GM12878 (cell line): ENCODE data around the gene SIAH2. TPM values are rescaled to one million over a fixed set of nuclear protein-coding genes. Genes with fewer than 3 reads are reported as not detected.

Experiments
- ATAC-seq: fragments of 200-7000 bp; cut with Tn5 transposase; 3 replicates; pipeline ENCODE4 v1.9.1; 2020; ENCODE audit warnings: mild to moderate bottlenecking, moderate library complexity
- BruUV-seq: library from RNA; stranded (reverse); fragments of 400-500 nt; replicated peaks from 2 replicates; lab custom pipeline; 2021; lab: Mats Ljungman, UMichigan
- CTCF ChIA-PET: fragments of 300-600 bp; sonication (Branson Sonifier 250); formaldehyde crosslinking; extraction: SDS; loops from one replicate; lab custom pipeline; 2021; ENCODE audit warnings: inconsistent platforms; lab: Yijun Ruan, JAX
- POLR2A ChIA-PET: fragments of 350-600 bp; formaldehyde crosslinking; extraction: SDS; loops from one replicate; lab custom pipeline; 2021; ENCODE audit warnings: inconsistent platforms; lab: Charles Lee
- RAD21 ChIA-PET: fragments of 300-600 bp; sonication (Branson Sonifier 250); formaldehyde crosslinking; loops from one replicate; lab custom pipeline; 2023; ENCODE audit warnings: antibody characterized with exemption; ENCODE audit not compliant: unreplicated experiment; lab: Charles Lee
- SMC1A ChIA-PET: fragments of 300-600 bp; sonication (Branson Sonifier 250); formaldehyde crosslinking; loops from one replicate; lab custom pipeline; 2023; ENCODE audit not compliant: unreplicated experiment, uncharacterized antibody; lab: Charles Lee
- DNase-seq: peaks from one replicate; pipeline ENCODE4 v3.0.0-alpha.2; 2011; ENCODE audit warnings: low read depth, low spot score
- FAIRE-seq: peaks from 3 replicates; lab custom pipeline; 2011; peaks lifted over from hg19 to GRCh38; lab: Jason Lieb, UNC
- H2AFZ ChIP-seq: 2 replicates; pipeline ENCODE4 v1.6.0; 2011; ENCODE audit warnings: low read depth, low read length, control low read depth; ENCODE audit not compliant: control insufficient read depth
- H3K27ac ChIP-seq: 2 replicates; pipeline ENCODE4 v1.5.1; 2011; ENCODE audit warnings: control low read depth; ENCODE audit not compliant: control insufficient read depth, insufficient read depth
- H3K27me3 ChIP-seq, 2 experiments: replicated peaks in 1 of 2; 2 replicates each; pipeline versions ENCODE4 v1.6.0 to v1.6.1; 2011; ENCODE audit warnings: low read length in 1 of 2; ENCODE audit not compliant: control insufficient read depth in 2 of 2, insufficient read depth in 2 of 2
- H3K36me3 ChIP-seq, 2 experiments: 2 replicates each; pipeline ENCODE4 v1.5.1; 2011; ENCODE audit warnings: low read length in 1 of 2; ENCODE audit not compliant: control insufficient read depth in 2 of 2, insufficient read depth in 2 of 2
- H3K4me1 ChIP-seq: 2 replicates; pipeline ENCODE4 v1.6.1; 2011; ENCODE audit warnings: mild to moderate bottlenecking, low read length, moderate library complexity, mixed read lengths; ENCODE audit not compliant: control insufficient read depth, insufficient read depth
- H3K4me2 ChIP-seq: 2 replicates; pipeline ENCODE4 v1.6.0; 2011; ENCODE audit warnings: control low read depth; ENCODE audit not compliant: control insufficient read depth, insufficient read depth
- H3K4me3 ChIP-seq: fragments of 200-600 bp; sonication (generic); 2 replicates; pipeline ENCODE4 v1.5.1; 2016
- H3K79me2 ChIP-seq: 2 replicates; pipeline ENCODE4 v1.6.0; 2011; ENCODE audit warnings: low read length; ENCODE audit not compliant: control insufficient read depth, insufficient read depth
- H3K9ac ChIP-seq: 2 replicates; pipeline ENCODE4 v1.8.0; 2011; ENCODE audit warnings: low read length, control low read depth, mixed read lengths; ENCODE audit not compliant: control insufficient read depth, insufficient read depth
- H3K9me3 ChIP-seq: replicated peaks from 3 replicates; pipeline ENCODE4 v1.5.1; 2011; ENCODE audit warnings: mild to moderate bottlenecking, low read length; ENCODE audit not compliant: control insufficient read depth, insufficient read depth
- H4K20me1 ChIP-seq: 2 replicates; pipeline ENCODE4 v1.6.0; 2011; ENCODE audit not compliant: control insufficient read depth, insufficient read depth
- ASH2L ChIP-seq: fragments of 300-600, 200-600 bp; sonication (generic); IDR thresholded peaks from 2 replicates; pipeline ENCODE4 v1.6.1; 2017; ENCODE audit warnings: low read depth, mild to moderate bottlenecking, borderline replicate concordance
- CREM ChIP-seq: IDR thresholded peaks from 2 replicates; pipeline ENCODE4 v1.6.1; 2014; ENCODE audit warnings: antibody characterized with exemption, low read depth
- EZH2 ChIP-seq: IDR thresholded peaks from 2 replicates; pipeline ENCODE4 v1.6.1; 2012; ENCODE audit warnings: low read depth, mild to moderate bottlenecking, control low read depth, inconsistent platforms, low read length, borderline replicate concordance; ENCODE audit not compliant: control insufficient read depth
- FOXM1 ChIP-seq: IDR thresholded peaks from 2 replicates; pipeline ENCODE4 v1.6.1; 2012; ENCODE audit warnings: low read depth, mild to moderate bottlenecking, inconsistent platforms, low read length, moderate library complexity
- HCFC1 ChIP-seq: fragments of 150-350 bp; IDR thresholded peaks from 2 replicates; pipeline ENCODE4 v1.6.1; 2014; ENCODE audit warnings: low read length
- JUNB ChIP-seq: IDR thresholded peaks from 2 replicates; pipeline ENCODE4 v1.6.1; 2016; ENCODE audit warnings: antibody characterized with exemption, mild to moderate bottlenecking
- ZNF274 ChIP-seq: IDR thresholded peaks from one replicate; pipeline ENCODE4 v1.8.0; 2011; ENCODE audit not compliant: insufficient read length, insufficient read depth
- WGBS: methylation state at CpG from one replicate; pipeline ENCODE4 v1.1.6; 2016; ENCODE audit warnings: low lambda C conversion rate; ENCODE audit not compliant: insufficient replicate concordance, insufficient coverage; ENCODE audit errors: missing lambda C conversion rate; 5-methylcytosine and 5-hydroxymethylcytosine counted together
- in situ Hi-C: fragments of 300-500 bp; cut with MboI; formaldehyde crosslinking; loops from 9 replicates; pipeline ENCODE4 v1.14.3; 2018; ENCODE audit warnings: mixed read lengths
- intact Hi-C: fragments of 100-400 bp; cut with micrococcal nuclease; formaldehyde crosslinking; loops from one replicate; pipeline ENCODE4 v1.14.2; 2022; ENCODE audit not compliant: unreplicated experiment
- polyA plus RNA-seq, 11 experiments: library from polyadenylated mRNA; depleted of rRNA in 4 of 11; unstranded in 6 of 11; stranded (reverse) in 5 of 11; fragments of >200 nt; fragmentation: Nextera tagmentation in 4 of 11; fragmentation: Illumina TruSeq in 1 of 11; extraction: Ambion mirVana in 4 of 11; extraction: Trizol in 1 of 11; gene quantifications; 1 replicate in 1 of 11; 2 replicates in 10 of 11; pipeline versions ENCODE4 v1.2.1 to v1.2.3, GENCODE V29; 2011 to 2016; ENCODE audit warnings: inconsistent platforms in 2 of 11, missing spikeins in 2 of 11, low read depth in 1 of 11
- total RNA-seq, 4 experiments: library from RNA; depleted of rRNA in 3 of 4; stranded (reverse); fragments of >200 nt in 3 of 4; fragmentation: Illumina TruSeq in 1 of 4; extraction: Trizol in 1 of 4; gene quantifications; 2 replicates each; pipeline versions ENCODE4 v1.2.1 to v1.2.3, GENCODE V29; 2013 to 2021
- TF ChIP-seq, protein P1 (sequence below): fragments of 450-650 bp; IDR thresholded peaks from 2 replicates; pipeline ENCODE4 v1.6.1; 2017; ENCODE audit warnings: mild to moderate bottlenecking
- TF ChIP-seq, protein P2 (sequence below): fragments of 450-650 bp; IDR thresholded peaks from 2 replicates; pipeline ENCODE4 v1.6.1; 2017; ENCODE audit warnings: low read depth, mild to moderate bottlenecking, moderate library complexity
- TF ChIP-seq, protein P3 (sequence below): fragments of 450-650 bp; IDR thresholded peaks from 2 replicates; pipeline ENCODE4 v1.6.1; 2017; ENCODE audit warnings: antibody characterized with exemption, mild to moderate bottlenecking, moderate library complexity
- TF ChIP-seq, protein P4 (sequence below): IDR thresholded peaks from 2 replicates; pipeline ENCODE4 v1.6.1; 2011; ENCODE audit warnings: borderline replicate concordance, low read depth, mild to moderate bottlenecking, moderate library complexity, low read length; ENCODE audit not compliant: insufficient read depth, poor library complexity, severe bottlenecking
- TF ChIP-seq, protein P5 (sequence below): IDR thresholded peaks from 2 replicates; pipeline ENCODE4 v1.6.1; 2012; ENCODE audit warnings: low read length, inconsistent platforms

SIAH2 gene
- total and polyA plus RNA-seq, 10 of the 15 experiments (the other 5 are each of a cell fraction or from before 2014, with no cell fraction given): 3.3 to 51.5 (median 29.7) TPM

DNA sequence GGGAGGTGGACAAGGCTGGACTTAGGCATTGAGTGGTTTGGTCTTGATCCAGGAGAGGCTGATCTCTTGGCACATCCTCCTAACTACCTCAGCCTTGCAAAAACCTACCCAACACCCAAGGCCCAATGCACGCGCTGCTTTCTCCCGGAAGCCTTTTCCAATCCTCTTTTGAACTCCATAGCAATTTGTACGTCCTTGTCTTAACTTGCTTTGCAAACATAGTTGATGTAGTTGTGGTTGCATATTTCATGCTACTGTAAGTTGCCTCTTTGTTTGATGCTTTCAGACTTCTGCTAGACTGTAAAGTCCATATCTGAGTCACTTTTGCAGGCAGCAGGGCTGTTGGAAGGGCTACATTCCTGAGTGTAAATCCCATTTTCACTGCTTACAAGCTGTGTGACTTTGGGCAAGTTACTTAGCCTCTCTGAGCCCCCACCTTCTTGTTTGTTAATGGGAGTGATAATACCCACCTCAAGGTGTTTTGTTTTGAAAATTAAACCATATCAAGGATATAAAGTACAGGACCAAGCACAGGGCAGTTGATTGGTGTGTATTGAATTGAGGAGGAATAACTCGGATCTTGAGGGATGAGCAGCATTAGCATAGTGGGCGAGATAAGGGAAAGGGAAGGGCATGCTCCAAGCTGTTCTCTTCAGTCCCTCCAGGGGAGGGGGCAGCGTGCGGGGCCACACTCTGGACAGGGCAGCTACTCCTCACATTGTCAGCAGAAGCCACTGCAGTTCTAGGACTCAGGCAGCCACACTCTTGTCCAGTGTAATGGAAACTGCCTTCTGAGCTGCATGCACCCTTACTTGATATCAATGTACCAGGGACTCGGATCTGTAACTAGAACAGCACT lies 28.8 kb downstream of the SIAH2 start:
- WGBS: 96% methylated on average over 9 of the region's 9 CpGs
- no peak overlapping the region for H3K9ac ChIP-seq
- intact Hi-C loops: no loop called here
- H3K79me2 ChIP-seq: no peaks in the 10 kb centered on the region; the same call in 1 of the 2 replicates
- H3K36me3 ChIP-seq: no peaks in the 10 kb centered on the region; a peak in 1 of 4 replicates
- H3K27ac ChIP-seq: no peak overlapping the region
- no peak overlapping the region for H3K4me3 ChIP-seq
- in situ Hi-C loops: no loop called here
- ChIA-PET CTCF (interaction anchor here (0.6 kb wide), 1 partner anchor 137 kb away, joined by 4 read pairs; no protein-coding TSS in a partner anchor), RAD21 (interaction anchor here (0.8 to 1.6 kb wide), 3 partner anchors 26 to 206 kb away, joined by 3 read pairs; no protein-coding TSS in a partner anchor), POLR2A (interaction anchor here (1.1 to 1.2 kb wide), 3 partner anchors 11 to 29 kb away, joined by 3 to 5 read pairs (median 4); partner anchors contain the start of gene SIAH2), SMC1A (interaction anchor here (1.1 to 2.8 kb wide), 3 partner anchors 13 to 30 kb away, joined by 3 to 11 read pairs (median 3); no protein-coding TSS in a partner anchor)
- peaks cover 14% of the 10 kb centered on the region for H3K4me1 ChIP-seq
- ATAC-seq (no peak), DNase-seq (no peak), FAIRE-seq (no peak)
- no peak overlapping the region for H3K4me2 ChIP-seq
- H4K20me1 ChIP-seq: no peaks in the 10 kb centered on the region
- no peaks in the 10 kb centered on the region for H3K27me3 ChIP-seq
- H3K9me3 ChIP-seq: no peaks in the 10 kb centered on the region
- no TSS peak for BruUV-seq
- no peak overlapping the region for H2AFZ ChIP-seq
- TF ChIP-seq, protein P1, sequence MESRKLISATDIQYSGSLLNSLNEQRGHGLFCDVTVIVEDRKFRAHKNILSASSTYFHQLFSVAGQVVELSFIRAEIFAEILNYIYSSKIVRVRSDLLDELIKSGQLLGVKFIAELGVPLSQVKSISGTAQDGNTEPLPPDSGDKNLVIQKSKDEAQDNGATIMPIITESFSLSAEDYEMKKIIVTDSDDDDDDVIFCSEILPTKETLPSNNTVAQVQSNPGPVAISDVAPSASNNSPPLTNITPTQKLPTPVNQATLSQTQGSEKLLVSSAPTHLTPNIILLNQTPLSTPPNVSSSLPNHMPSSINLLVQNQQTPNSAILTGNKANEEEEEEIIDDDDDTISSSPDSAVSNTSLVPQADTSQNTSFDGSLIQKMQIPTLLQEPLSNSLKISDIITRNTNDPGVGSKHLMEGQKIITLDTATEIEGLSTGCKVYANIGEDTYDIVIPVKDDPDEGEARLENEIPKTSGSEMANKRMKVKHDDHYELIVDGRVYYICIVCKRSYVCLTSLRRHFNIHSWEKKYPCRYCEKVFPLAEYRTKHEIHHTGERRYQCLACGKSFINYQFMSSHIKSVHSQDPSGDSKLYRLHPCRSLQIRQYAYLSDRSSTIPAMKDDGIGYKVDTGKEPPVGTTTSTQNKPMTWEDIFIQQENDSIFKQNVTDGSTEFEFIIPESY: no peak
- TF ChIP-seq ASH2L (no peak), EZH2 (no peak), CREM (no peak), JUNB (no peak), FOXM1 (no peak), HCFC1 (no peak), ZNF274 (no peak)
- TF ChIP-seq, protein P2, sequence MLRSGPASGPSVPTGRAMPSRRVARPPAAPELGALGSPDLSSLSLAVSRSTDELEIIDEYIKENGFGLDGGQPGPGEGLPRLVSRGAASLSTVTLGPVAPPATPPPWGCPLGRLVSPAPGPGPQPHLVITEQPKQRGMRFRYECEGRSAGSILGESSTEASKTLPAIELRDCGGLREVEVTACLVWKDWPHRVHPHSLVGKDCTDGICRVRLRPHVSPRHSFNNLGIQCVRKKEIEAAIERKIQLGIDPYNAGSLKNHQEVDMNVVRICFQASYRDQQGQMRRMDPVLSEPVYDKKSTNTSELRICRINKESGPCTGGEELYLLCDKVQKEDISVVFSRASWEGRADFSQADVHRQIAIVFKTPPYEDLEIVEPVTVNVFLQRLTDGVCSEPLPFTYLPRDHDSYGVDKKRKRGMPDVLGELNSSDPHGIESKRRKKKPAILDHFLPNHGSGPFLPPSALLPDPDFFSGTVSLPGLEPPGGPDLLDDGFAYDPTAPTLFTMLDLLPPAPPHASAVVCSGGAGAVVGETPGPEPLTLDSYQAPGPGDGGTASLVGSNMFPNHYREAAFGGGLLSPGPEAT: no peak
- TF ChIP-seq, protein P3, sequence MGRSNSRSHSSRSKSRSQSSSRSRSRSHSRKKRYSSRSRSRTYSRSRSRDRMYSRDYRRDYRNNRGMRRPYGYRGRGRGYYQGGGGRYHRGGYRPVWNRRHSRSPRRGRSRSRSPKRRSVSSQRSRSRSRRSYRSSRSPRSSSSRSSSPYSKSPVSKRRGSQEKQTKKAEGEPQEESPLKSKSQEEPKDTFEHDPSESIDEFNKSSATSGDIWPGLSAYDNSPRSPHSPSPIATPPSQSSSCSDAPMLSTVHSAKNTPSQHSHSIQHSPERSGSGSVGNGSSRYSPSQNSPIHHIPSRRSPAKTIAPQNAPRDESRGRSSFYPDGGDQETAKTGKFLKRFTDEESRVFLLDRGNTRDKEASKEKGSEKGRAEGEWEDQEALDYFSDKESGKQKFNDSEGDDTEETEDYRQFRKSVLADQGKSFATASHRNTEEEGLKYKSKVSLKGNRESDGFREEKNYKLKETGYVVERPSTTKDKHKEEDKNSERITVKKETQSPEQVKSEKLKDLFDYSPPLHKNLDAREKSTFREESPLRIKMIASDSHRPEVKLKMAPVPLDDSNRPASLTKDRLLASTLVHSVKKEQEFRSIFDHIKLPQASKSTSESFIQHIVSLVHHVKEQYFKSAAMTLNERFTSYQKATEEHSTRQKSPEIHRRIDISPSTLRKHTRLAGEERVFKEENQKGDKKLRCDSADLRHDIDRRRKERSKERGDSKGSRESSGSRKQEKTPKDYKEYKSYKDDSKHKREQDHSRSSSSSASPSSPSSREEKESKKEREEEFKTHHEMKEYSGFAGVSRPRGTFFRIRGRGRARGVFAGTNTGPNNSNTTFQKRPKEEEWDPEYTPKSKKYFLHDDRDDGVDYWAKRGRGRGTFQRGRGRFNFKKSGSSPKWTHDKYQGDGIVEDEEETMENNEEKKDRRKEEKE: no peak
- TF ChIP-seq, protein P4, sequence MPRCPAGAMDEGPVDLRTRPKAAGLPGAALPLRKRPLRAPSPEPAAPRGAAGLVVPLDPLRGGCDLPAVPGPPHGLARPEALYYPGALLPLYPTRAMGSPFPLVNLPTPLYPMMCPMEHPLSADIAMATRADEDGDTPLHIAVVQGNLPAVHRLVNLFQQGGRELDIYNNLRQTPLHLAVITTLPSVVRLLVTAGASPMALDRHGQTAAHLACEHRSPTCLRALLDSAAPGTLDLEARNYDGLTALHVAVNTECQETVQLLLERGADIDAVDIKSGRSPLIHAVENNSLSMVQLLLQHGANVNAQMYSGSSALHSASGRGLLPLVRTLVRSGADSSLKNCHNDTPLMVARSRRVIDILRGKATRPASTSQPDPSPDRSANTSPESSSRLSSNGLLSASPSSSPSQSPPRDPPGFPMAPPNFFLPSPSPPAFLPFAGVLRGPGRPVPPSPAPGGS: no peak
- TF ChIP-seq, protein P5, sequence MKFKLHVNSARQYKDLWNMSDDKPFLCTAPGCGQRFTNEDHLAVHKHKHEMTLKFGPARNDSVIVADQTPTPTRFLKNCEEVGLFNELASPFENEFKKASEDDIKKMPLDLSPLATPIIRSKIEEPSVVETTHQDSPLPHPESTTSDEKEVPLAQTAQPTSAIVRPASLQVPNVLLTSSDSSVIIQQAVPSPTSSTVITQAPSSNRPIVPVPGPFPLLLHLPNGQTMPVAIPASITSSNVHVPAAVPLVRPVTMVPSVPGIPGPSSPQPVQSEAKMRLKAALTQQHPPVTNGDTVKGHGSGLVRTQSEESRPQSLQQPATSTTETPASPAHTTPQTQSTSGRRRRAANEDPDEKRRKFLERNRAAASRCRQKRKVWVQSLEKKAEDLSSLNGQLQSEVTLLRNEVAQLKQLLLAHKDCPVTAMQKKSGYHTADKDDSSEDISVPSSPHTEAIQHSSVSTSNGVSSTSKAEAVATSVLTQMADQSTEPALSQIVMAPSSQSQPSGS: no peak
